Measurements from ENCODE around the gene PIM3. TPM values are rescaled to one million over a fixed set of nuclear protein-coding genes. Genes with fewer than 3 reads are reported as not detected.

The PIM3 gene
- total and polyA plus RNA-seq, 10 of the 15 experiments (the other 5 are each of a cell fraction or from before 2014, with no cell fraction given): 0.31 to 60.8 (median 12.4) TPM

GRCh38 chr22:50000587-50001387 is 40.2 kb downstream of the PIM3 start (continued):
- TF ChIP-seq TAF1 (IDR thresholded peaks at IDR 0.05; ENCODE audit: borderline replicate concordance, low read depth, low read length) (no peak), SPI1 (IDR thresholded peaks at IDR 0.05; ENCODE audit: borderline replicate concordance, insufficient read depth, low read depth, low read length) (no peak), ATF2 (IDR thresholded peaks at IDR 0.05; ENCODE audit: low read length) (no peak), BCL3 (IDR thresholded peaks at IDR 0.05; ENCODE audit: borderline replicate concordance, insufficient read depth, low read depth, low read length, poor library complexity, severe bottlenecking) (no peak), SRF (IDR thresholded peaks at IDR 0.05; ENCODE audit: low read depth in 2 of 2, low read length in 2 of 2) (no peak), MTA3 (IDR thresholded peaks at IDR 0.05; ENCODE audit: borderline replicate concordance, low read length) (no peak), KLF5 (IDR thresholded peaks at IDR 0.05; ENCODE audit: partially characterized antibody) (no peak), SIX5 (IDR thresholded peaks at IDR 0.05; ENCODE audit: low read depth, low read length, severe bottlenecking) (no peak)
